GM12878 (cell line): ENCODE measurements around the gene GRK2. TPM values are rescaled to one million over a fixed set of nuclear protein-coding genes. Genes with fewer than 3 reads are reported as not detected.

ENCODE experiments used
- ATAC-seq: fragments of 200-7000 bp; cut with Tn5 transposase; 3 replicates; pipeline ENCODE4 v1.9.1; 2020; ENCODE audit warnings: mild to moderate bottlenecking, moderate library complexity
- BruUV-seq: library from RNA; stranded (reverse); fragments of 400-500 nt; replicated peaks from 2 replicates; lab custom pipeline; 2021; lab: Mats Ljungman, UMichigan
- CTCF ChIA-PET: fragments of 300-600 bp; sonication (Branson Sonifier 250); formaldehyde crosslinking; extraction: SDS; loops from one replicate; lab custom pipeline; 2021; ENCODE audit warnings: inconsistent platforms; lab: Yijun Ruan, JAX
- POLR2A ChIA-PET: fragments of 350-600 bp; formaldehyde crosslinking; extraction: SDS; loops from one replicate; lab custom pipeline; 2021; ENCODE audit warnings: inconsistent platforms; lab: Charles Lee
- RAD21 ChIA-PET: fragments of 300-600 bp; sonication (Branson Sonifier 250); formaldehyde crosslinking; loops from one replicate; lab custom pipeline; 2023; ENCODE audit warnings: antibody characterized with exemption; ENCODE audit not compliant: unreplicated experiment; lab: Charles Lee
- SMC1A ChIA-PET: fragments of 300-600 bp; sonication (Branson Sonifier 250); formaldehyde crosslinking; loops from one replicate; lab custom pipeline; 2023; ENCODE audit not compliant: unreplicated experiment, uncharacterized antibody; lab: Charles Lee
- DNase-seq: peaks from one replicate; pipeline ENCODE4 v3.0.0-alpha.2; 2011; ENCODE audit warnings: low read depth, low spot score
- FAIRE-seq: peaks from 3 replicates; lab custom pipeline; 2011; peaks lifted over from hg19 to GRCh38; lab: Jason Lieb, UNC
- H2AFZ ChIP-seq: 2 replicates; pipeline ENCODE4 v1.6.0; 2011; ENCODE audit warnings: low read depth, low read length, control low read depth; ENCODE audit not compliant: control insufficient read depth
- H3K27ac ChIP-seq: 2 replicates; pipeline ENCODE4 v1.5.1; 2011; ENCODE audit warnings: control low read depth; ENCODE audit not compliant: control insufficient read depth, insufficient read depth
- H3K27me3 ChIP-seq, 2 experiments: replicated peaks in 1 of 2; 2 replicates each; pipeline versions ENCODE4 v1.6.0 to v1.6.1; 2011; ENCODE audit warnings: low read length in 1 of 2; ENCODE audit not compliant: control insufficient read depth in 2 of 2, insufficient read depth in 2 of 2
- H3K36me3 ChIP-seq, 2 experiments: 2 replicates each; pipeline ENCODE4 v1.5.1; 2011; ENCODE audit warnings: low read length in 1 of 2; ENCODE audit not compliant: control insufficient read depth in 2 of 2, insufficient read depth in 2 of 2
- H3K4me1 ChIP-seq: 2 replicates; pipeline ENCODE4 v1.6.1; 2011; ENCODE audit warnings: mild to moderate bottlenecking, low read length, moderate library complexity, mixed read lengths; ENCODE audit not compliant: control insufficient read depth, insufficient read depth
- H3K4me2 ChIP-seq: 2 replicates; pipeline ENCODE4 v1.6.0; 2011; ENCODE audit warnings: control low read depth; ENCODE audit not compliant: control insufficient read depth, insufficient read depth
- H3K4me3 ChIP-seq: fragments of 200-600 bp; sonication (generic); 2 replicates; pipeline ENCODE4 v1.5.1; 2016
- H3K79me2 ChIP-seq: 2 replicates; pipeline ENCODE4 v1.6.0; 2011; ENCODE audit warnings: low read length; ENCODE audit not compliant: control insufficient read depth, insufficient read depth
- H3K9ac ChIP-seq: 2 replicates; pipeline ENCODE4 v1.8.0; 2011; ENCODE audit warnings: low read length, control low read depth, mixed read lengths; ENCODE audit not compliant: control insufficient read depth, insufficient read depth
- H3K9me3 ChIP-seq: replicated peaks from 3 replicates; pipeline ENCODE4 v1.5.1; 2011; ENCODE audit warnings: mild to moderate bottlenecking, low read length; ENCODE audit not compliant: control insufficient read depth, insufficient read depth
- H4K20me1 ChIP-seq: 2 replicates; pipeline ENCODE4 v1.6.0; 2011; ENCODE audit not compliant: control insufficient read depth, insufficient read depth
- TCF12 ChIP-seq: IDR thresholded peaks from 2 replicates; pipeline ENCODE4 v1.6.1; 2011; ENCODE audit warnings: low read depth, mild to moderate bottlenecking, low read length
- WGBS: methylation state at CpG from one replicate; pipeline ENCODE4 v1.1.6; 2016; ENCODE audit warnings: low lambda C conversion rate; ENCODE audit not compliant: insufficient replicate concordance, insufficient coverage; ENCODE audit errors: missing lambda C conversion rate; 5-methylcytosine and 5-hydroxymethylcytosine counted together
- in situ Hi-C: fragments of 300-500 bp; cut with MboI; formaldehyde crosslinking; loops from 9 replicates; pipeline ENCODE4 v1.14.3; 2018; ENCODE audit warnings: mixed read lengths
- intact Hi-C: fragments of 100-400 bp; cut with micrococcal nuclease; formaldehyde crosslinking; loops from one replicate; pipeline ENCODE4 v1.14.2; 2022; ENCODE audit not compliant: unreplicated experiment
- polyA plus RNA-seq, 11 experiments: library from polyadenylated mRNA; depleted of rRNA in 4 of 11; unstranded in 6 of 11; stranded (reverse) in 5 of 11; fragments of >200 nt; fragmentation: Nextera tagmentation in 4 of 11; fragmentation: Illumina TruSeq in 1 of 11; extraction: Ambion mirVana in 4 of 11; extraction: Trizol in 1 of 11; gene quantifications; 1 replicate in 1 of 11; 2 replicates in 10 of 11; pipeline versions ENCODE4 v1.2.1 to v1.2.3, GENCODE V29; 2011 to 2016; ENCODE audit warnings: inconsistent platforms in 2 of 11, missing spikeins in 2 of 11, low read depth in 1 of 11
- total RNA-seq, 4 experiments: library from RNA; depleted of rRNA in 3 of 4; stranded (reverse); fragments of >200 nt in 3 of 4; fragmentation: Illumina TruSeq in 1 of 4; extraction: Trizol in 1 of 4; gene quantifications; 2 replicates each; pipeline versions ENCODE4 v1.2.1 to v1.2.3, GENCODE V29; 2013 to 2021
- TF ChIP-seq, protein P1 (sequence below): IDR thresholded peaks from 2 replicates; pipeline ENCODE4 v1.6.1; 2012; ENCODE audit warnings: low read depth, low read length, improper control_type of control experiment

Gene GRK2
- total and polyA plus RNA-seq, 10 of the 15 experiments (the other 5 are each of a cell fraction or from before 2014, with no cell fraction given) = 1.0 to 160 (median 66.1) TPM

DNA sequence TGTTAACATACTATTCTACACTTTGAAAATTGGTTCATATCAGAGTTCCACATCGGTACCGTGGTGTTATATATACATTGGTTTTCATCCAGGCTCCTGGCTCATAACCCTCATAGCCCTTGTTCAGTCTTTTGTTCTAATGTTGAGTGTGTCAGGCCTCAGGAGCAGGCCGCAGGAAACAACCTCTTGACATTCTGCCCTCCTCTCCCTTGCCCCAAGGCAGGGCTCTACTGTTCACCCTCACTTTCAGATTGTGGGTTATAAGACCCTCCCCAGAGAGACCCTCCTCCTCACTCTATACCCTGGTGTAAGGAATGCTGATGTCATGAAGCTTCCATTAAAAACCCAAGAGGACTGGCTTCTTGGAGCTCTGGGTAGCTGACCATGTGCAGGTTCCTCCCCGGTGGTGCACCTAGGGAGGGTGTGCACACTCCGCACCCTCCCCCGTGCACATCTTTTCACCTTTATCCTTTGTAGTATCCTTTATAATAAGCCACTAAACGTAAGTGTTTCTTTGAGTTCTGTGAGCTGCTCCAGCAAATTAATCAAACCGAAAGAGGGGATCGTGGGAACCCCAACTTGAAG lies 49.1 kb downstream of the GRK2 start (continued):
- TF ChIP-seq, protein P1, sequence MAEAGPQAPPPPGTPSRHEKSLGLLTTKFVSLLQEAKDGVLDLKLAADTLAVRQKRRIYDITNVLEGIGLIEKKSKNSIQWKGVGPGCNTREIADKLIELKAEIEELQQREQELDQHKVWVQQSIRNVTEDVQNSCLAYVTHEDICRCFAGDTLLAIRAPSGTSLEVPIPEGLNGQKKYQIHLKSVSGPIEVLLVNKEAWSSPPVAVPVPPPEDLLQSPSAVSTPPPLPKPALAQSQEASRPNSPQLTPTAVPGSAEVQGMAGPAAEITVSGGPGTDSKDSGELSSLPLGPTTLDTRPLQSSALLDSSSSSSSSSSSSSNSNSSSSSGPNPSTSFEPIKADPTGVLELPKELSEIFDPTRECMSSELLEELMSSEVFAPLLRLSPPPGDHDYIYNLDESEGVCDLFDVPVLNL = no peak

DNA sequence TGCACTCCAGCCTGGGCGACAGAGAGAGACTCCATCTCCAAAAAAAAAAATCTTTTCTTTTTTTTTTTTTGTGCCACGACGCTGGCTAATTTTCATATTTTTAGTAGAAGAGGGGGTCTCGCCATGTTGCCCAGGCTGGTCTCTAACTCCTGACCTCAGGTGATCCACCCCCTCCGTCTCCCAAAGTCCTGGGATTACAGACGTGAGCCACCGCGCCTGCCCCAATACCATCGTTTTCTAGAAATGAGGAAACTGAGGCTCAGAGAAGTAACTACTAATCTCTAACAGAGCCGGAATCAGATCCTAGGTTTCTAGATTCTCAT lies 50.6 kb downstream of the GRK2 start:
- no peaks in the 10 kb centered on the region for H3K27me3 ChIP-seq
- H3K4me3 ChIP-seq = peak overlapping the region; percentile 80
- H2AFZ ChIP-seq = peak overlapping the region; percentile 92
- TF ChIP-seq TCF12 = no peak
- TF ChIP-seq, all 136 proteins: peak for 0
- in situ Hi-C loops (loop anchor here (5.0 kb wide), 1 partner anchor 55 kb away; no protein-coding TSS in a partner anchor), intact Hi-C loops (loop anchor here (1.0 to 2.0 kb wide), 5 partner anchors 29 to 236 kb away; no protein-coding TSS in a partner anchor)
- Histone ChIP-seq H3K4me1 (peaks cover 3% of the 10 kb centered on the region), H3K27ac (peak overlapping the region; percentile 85; the same call in 1 of the 2 replicates), H3K4me2 (peak overlapping the region; percentile 95), H3K79me2 (no peaks in the 10 kb centered on the region), H3K9ac (peak overlapping the region; percentile 83), H4K20me1 (no peaks in the 10 kb centered on the region), H3K36me3 (no peaks in the 10 kb centered on the region), H3K9me3 (no peaks in the 10 kb centered on the region)
- 5% methylated on average over 10 of the region's 10 CpGs for WGBS
- RAD21 ChIA-PET = interaction anchor here (0.6 to 7.8 kb wide), 25 partner anchors 10 to 957 kb away, joined by 3 to 75 read pairs (median 5); partner anchors contain the start of genes ANKRD13D, GRK2, KDM2A and POLD4
- SMC1A ChIA-PET = interaction anchor here (0.7 to 7.6 kb wide), 24 partner anchors 23 to 265 kb away, joined by 3 to 82 read pairs (median 5); partner anchors contain the start of genes CLCF1, GRK2 and POLD4
- no TSS peak for BruUV-seq
- no peak for DNase-seq
- no peak for ATAC-seq
- POLR2A ChIA-PET = interaction anchor here (0.7 to 2.6 kb wide), 9 partner anchors 27 to 233 kb away, joined by 3 to 25 read pairs (median 4); partner anchors contain the start of genes ANKRD13D, GRK2 and POLD4
- FAIRE-seq = no peak
- CTCF ChIA-PET = interaction anchor here (0.6 to 12.1 kb wide), 33 partner anchors 8 to 465 kb away, joined by 3 to 151 read pairs (median 5); partner anchors contain the start of genes ANKRD13D, GRK2, POLD4 and PPP1CA
